Fibroblast of peridontal ligament (primary cell): ENCODE results near the gene TLCD1.
A peak's percentile ranks its signal among the peaks of the same experiment; 100 is the strongest.

Experiments
- DNase-seq: peaks from one replicate; pipeline ENCODE4 v3.0.0-alpha.2; 2010; ENCODE audit errors: extremely low read depth

The TLCD1 gene

GRCh38 chr17:28712705-28713415, 13.2 kb downstream of the TLCD1 start:
- no peak for DNase-seq

GRCh38 chr17:28712032-28712704, 13.9 kb downstream of the TLCD1 start:
- no peak for DNase-seq

- DNase-seq, result no peak
Measured at GRCh38 chr17:28711723-28712031, 14.4 kb downstream of the TLCD1 start, which contains the start of gene PROCA1. TSS of gene PROCA1 (minus strand) at chr17:28711888. CDS start at chr17:28711660, 228 bp downstream.

GRCh38 chr17:28710861-28711722, 14.9 kb downstream of the TLCD1 start:
- peak; percentile 79 for DNase-seq

- no peak for DNase-seq
Measured at GRCh38 chr17:28707339-28707720, 18.7 kb downstream of the TLCD1 start.

DNA sequence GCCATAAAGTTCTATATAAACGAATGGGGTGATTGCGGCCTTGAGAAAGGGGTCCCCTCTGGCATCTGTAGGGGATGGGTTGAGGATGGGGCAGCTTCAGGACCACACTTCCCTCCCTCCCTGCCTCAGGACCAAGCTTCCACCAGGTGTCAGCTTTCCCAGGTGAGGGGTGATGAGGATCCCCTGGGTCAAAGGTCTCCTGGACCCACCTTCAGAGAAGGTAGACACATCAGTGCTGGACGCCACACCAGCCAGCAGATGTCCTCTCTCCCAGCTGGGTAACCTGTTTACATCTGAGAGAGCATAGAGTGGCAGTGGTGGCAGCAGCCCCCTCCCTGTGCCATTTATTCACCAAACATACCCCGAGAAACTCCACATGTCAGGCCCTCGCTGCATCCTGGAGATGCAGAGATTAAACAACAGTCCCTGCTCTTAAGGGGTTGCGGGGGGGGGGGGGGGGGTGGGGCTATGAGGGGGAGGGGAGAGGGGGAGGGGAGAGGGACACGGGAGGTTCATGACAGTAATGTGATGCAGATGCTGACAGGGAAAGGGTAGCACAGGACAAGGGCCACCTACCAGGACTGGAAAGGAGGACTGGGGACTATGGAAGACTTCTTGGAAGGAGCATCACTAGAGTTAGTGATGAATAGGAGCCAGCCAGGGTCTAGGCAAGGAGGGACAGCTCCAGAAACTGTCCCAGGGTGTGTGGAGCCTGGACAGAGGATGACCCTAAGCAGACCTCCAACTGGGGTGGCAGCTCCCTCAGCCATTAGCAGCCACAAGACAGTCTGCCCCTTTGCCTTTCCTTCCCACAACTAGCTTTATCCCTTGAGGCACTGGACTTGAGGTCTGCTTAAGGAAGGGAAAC, 19.3 kb downstream of the TLCD1 start:
- DNase-seq, result no peak

- no peak for DNase-seq
Measured at GRCh38 chr17:28705728-28706334, 20.2 kb downstream of the TLCD1 start.

- DNase-seq, result no peak
Measured at GRCh38 chr17:28705074-28705659, 20.9 kb downstream of the TLCD1 start.

DNA sequence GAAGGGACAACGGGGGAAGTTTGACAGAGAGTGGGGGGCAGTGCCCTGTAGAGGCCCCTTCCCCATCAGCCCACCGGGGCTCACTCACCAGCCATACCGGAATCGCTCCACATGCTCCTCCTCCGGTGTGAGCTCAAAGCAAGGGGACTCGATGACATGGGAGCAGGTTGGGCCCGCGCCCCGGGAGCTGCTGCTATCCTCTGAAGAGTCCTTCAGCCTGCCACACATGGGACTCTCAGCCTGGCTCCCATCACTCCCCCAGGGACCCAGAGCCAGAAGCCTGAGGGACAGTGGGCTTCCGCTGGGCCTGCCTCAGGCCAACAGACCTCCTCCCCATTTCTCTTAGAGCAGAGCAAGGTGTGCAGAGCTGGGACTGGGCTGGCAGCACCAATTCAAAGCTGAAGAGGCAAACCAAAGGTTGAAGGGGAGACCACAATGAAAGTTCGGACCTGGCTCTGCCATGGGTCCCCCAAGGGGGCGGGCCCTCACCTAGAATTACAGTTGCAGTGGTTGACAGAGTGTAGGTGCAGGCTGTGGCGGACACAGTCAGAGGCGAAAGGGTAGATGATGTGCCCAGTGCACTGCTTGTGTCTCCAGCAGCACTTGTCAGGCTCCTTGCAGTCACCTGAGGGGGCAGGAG, 21.7 kb downstream of the TLCD1 start:
- no peak for DNase-seq

DNA sequence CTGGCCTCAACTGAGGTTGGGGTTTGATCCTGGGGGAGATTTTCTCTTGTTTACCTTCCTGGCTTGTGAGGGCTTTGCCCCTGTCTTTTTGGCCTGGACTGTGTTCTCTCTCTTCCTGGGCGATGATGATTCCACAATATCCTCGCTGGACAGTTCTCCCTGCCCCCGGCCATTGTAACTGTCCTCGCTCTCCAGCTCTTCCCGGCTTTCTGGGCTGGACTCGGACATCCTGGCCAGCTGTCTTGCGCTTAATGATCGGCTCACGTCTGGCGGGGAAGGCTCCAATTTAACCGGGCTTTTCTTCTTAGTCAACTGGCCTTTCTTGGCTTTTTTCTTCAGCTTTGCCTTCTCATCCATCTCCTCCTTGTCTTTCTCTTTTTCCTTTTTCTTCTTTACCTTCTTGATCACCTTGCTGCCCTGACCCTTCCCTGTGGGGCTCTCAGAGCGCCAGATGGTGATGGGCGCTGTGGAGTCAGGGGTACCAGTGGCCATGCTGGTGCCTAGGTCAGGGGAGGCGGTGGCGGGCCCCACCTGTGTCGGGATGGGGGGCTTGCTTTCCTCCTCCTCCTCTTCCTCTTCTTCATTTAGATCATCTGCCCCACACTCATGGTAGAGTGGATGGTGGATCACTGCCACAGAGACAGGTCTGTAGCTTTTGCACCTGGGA, 22.3 kb downstream of the TLCD1 start:
- DNase-seq, result no peak

DNA sequence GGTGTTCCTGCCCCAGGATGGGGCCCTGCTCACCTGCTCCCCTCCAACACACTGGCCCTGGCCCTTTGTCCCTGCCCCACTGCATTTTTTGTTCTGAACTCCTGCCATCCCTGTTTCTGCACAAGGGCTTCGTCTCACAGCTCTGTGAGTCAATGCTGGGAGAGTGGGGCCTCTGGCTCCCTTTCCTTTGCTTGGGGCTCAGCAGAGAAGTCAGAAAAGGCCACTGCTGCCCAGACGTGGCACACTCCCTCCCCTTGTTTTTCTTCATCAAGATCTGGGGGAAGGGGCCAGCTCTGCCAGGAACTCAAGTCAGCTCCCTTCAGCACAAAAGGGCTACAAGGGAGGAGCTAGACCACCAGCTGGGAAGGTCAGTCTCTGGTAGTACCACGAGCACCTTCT, 23.3 kb downstream of the TLCD1 start:
- DNase-seq, result no peak

- DNase-seq, result no peak
Measured at GRCh38 chr17:28702026-28702751, 23.8 kb downstream of the TLCD1 start.

DNA sequence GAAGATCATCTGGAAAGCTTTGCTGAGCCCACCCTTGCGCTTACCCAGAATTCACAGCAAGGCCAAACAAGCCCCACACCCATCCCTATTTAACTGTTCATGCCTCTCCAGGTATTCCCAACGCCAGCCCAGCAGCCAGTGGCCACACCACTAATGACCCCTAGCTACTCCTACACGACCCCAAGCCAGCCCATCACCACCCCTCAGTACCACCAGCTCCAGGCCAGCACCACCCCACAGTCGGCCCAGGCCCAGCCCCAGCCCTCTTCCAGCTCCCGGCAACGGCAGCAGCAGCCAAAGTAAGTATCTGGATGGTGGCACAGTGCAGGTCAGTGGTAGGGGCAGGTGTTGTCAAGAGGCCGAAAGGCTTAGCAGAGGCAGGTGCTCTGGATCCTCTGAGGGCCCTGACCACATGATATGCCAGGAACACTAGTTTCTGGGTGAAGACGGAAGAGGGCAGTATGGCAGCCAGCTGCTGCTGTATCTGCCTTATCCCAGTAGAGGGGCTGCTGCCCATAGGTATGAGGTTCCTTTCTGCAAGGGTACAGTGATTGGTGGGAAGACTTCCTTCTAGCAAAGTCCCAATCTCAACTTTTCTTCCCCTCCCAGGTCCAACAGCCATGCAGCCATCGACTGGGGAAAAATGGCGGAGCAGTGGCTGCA, 25.1 kb downstream of the TLCD1 start:
- DNase-seq, result no peak

- DNase-seq, result no peak
Measured at GRCh38 chr17:28700278-28700677, 25.8 kb downstream of the TLCD1 start.

DNA sequence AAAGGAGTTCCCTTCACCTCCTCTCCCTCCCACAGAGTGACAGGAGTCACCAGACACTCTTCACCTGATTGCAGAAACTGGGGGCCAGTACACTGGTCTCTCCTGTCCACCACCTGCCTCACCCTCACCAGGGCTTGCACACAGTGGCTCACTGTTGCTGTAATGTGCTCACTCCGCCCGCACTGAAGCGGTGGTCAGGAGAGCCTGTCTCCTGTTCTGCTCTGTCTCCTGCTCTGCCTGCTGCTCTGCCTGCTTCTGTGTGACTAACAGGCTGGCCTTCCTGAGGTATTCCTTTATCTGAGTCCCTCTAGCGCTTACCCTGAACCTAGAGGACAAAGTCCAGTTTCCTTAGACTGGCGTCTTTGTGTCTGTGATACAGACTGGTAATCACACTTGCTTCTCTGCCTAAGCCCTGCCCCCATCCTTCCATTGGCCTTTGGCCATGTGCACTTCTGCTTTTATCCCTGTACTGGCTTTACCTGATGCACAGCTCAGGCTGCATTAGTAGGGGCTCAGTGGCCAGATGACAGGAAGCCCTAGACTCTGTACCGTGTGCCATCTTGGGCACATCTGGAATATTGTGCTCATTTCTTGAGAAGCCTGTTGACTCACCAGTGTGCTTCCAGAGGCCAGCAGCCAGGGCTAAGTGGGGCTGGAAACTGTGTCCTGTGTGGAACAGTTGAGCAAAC, 27.6 kb downstream of the TLCD1 start:
- DNase-seq, result no peak

DNA sequence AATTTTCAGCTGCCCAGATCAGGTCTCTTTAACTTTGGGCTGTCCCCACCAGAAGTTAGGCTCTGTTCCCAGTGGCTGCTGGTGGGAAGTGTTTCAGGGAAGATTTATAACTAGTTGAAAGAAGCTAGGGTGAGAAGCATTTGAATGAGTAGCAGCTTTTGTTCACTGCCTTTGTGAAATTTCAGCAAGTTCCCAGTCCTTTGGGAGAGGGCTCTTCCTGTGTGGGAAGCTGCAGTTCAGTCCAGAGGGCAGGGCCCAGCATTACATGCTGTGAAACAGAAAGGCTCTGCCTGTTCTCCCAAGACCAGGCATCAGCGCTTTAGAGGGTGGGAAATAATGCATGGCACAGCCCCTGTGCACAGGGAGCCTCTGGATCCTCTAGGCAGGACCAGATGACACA, 32.2 kb downstream of the TLCD1 start:
- no peak for DNase-seq

DNA sequence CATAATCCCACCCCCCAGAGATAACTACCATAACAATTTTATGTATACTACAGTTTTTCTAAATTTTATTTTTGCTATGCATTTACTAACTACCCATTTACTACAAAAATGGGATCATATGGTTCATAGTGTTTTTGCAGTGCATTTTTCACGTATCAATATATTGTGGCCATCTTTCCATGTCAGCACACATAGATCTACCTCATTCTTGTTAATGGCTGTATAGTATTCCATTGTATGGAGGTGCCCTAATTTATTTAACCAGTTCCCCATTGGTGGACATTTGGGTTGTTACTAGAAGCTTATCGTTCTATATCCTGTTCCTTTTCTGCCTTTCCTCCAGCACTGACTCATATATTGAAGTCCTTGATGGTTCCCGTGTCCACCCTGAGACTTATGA, 37.0 kb downstream of the TLCD1 start:
- no peak for DNase-seq

DNA sequence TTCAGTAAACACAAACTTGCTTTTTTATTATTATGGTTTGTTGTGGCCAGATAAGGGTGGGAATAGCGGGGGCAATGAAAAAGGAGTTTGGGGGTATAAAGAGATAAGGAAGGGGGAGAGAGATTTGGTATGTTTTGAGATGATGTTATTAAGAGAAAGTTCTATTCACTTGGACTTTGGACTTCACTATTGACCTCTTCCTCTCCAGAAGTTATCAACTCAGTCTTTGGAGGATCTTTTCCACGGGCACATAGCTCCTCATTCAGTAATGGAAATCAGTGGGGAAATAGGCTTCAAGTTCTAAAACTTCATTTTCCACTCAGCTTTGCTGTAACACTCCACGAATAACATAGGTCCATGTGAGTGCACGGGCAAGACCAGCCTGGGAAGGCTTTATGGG, 37.6 kb downstream of the TLCD1 start:
- no peak for DNase-seq
